HG03097 (cell line): Measurements from ENCODE around the gene TAS2R43.
"Not testable (repeated sequence)": the region's sequence is repeated elsewhere in the genome, so short reads cannot be mapped to it uniquely, and the experiment has no call there.

Source experiments
- ATAC-seq: cut with Tn5 transposase; IDR thresholded peaks from one replicate; pipeline ENCODE4 v1.9.1; 2021; ENCODE audit not compliant: unreplicated experiment, low FRiP score

Gene TAS2R43

GRCh38 chr12:11092128-11092527 lies at the start of gene TAS2R43:
TSS of gene TAS2R43 (minus strand) at chr12:11092313. CDS start at chr12:11092229, 84 bp downstream.
- no peak for ATAC-seq

GRCh38 chr12:11136075-11136474 lies 44.0 kb upstream of the TAS2R43 start:
- ATAC-seq: no peak

- ATAC-seq: no peak
Observed at GRCh38 chr12:11134305-11134704, 42.2 kb upstream of the TAS2R43 start, which contains the start of gene TAS2R30. TSS of gene TAS2R30 (minus strand) at chr12:11134644. CDS start at chr12:11134244, 400 bp downstream.

GRCh38 chr12:11133816-11134215 lies 41.7 kb upstream of the TAS2R43 start:
- no peak for ATAC-seq

GRCh38 chr12:11133162-11133561 lies 41.0 kb upstream of the TAS2R43 start:
- no peak for ATAC-seq

- no peak for ATAC-seq
Observed at GRCh38 chr12:11130999-11131398, 38.9 kb upstream of the TAS2R43 start.

- no peak for ATAC-seq
Observed at GRCh38 chr12:11130382-11130781, 38.3 kb upstream of the TAS2R43 start.

- ATAC-seq: not testable (repeated sequence)
Observed at GRCh38 chr12:11114130-11114529, 22.0 kb upstream of the TAS2R43 start.

- not testable (repeated sequence) for ATAC-seq
Observed at GRCh38 chr12:11111213-11111612, 19.1 kb upstream of the TAS2R43 start.

- no peak for ATAC-seq
Observed at GRCh38 chr12:11108862-11109261, 16.7 kb upstream of the TAS2R43 start.

GRCh38 chr12:11107719-11108118 lies 15.6 kb upstream of the TAS2R43 start:
- no peak for ATAC-seq

GRCh38 chr12:11106288-11106687 lies 14.2 kb upstream of the TAS2R43 start:
- ATAC-seq: no peak

- ATAC-seq: no peak
Observed at GRCh38 chr12:11105546-11105945, 13.4 kb upstream of the TAS2R43 start.

- ATAC-seq: not testable (repeated sequence)
Observed at GRCh38 chr12:11094910-11095309, 2.8 kb upstream of the TAS2R43 start.

- ATAC-seq: no peak
Observed at GRCh38 chr12:11089246-11089645, 2.9 kb downstream of the TAS2R43 start.

GRCh38 chr12:11085419-11085818 lies 6.7 kb downstream of the TAS2R43 start:
- ATAC-seq: no peak

GRCh38 chr12:11081987-11082386 lies 10.1 kb downstream of the TAS2R43 start:
- no peak for ATAC-seq

- no peak for ATAC-seq
Observed at GRCh38 chr12:11078246-11078645, 13.9 kb downstream of the TAS2R43 start.

- ATAC-seq: no peak
Observed at GRCh38 chr12:11075642-11076041, 16.5 kb downstream of the TAS2R43 start.

GRCh38 chr12:11071414-11071813 lies 20.7 kb downstream of the TAS2R43 start:
- ATAC-seq: no peak

- ATAC-seq: no peak
Observed at GRCh38 chr12:11070999-11071398, 21.1 kb downstream of the TAS2R43 start.

- no peak for ATAC-seq
Observed at GRCh38 chr12:11069854-11070365, 22.2 kb downstream of the TAS2R43 start.

- no peak for ATAC-seq
Observed at GRCh38 chr12:11067514-11067913, 24.6 kb downstream of the TAS2R43 start.
